ENCODE results near the gene HELT. TPM values are rescaled to one million over a fixed set of nuclear protein-coding genes. Genes with fewer than 3 reads are reported as not detected.

Gene HELT
- total and polyA plus RNA-seq, 10 of the 15 experiments (the other 5 are each of a cell fraction or from before 2014, with no cell fraction given): not detected

GRCh38 chr4:184969610-184970009 is 48.7 kb upstream of the HELT start:
- 26% methylated on average over 5 of the region's 5 CpGs for WGBS (ENCODE audit: insufficient coverage, insufficient replicate concordance, low lambda C conversion rate, missing lambda C conversion rate)
- Histone ChIP-seq H3K4me1 (ENCODE audit: control insufficient read depth, insufficient read depth, low read length) (no peaks in the 10 kb centered on the region), H3K27me3 (replicated peaks in 1 of 2; ENCODE audit: control insufficient read depth in 2 of 2, insufficient read depth in 2 of 2, low read length in 1 of 2) (no peaks in the 10 kb centered on the region), H3K4me2 (ENCODE audit: control insufficient read depth, insufficient read depth) (no peak overlapping the region), H3K4me3 (no peak overlapping the region), H3K36me3 (ENCODE audit: control insufficient read depth in 2 of 2, insufficient read depth in 2 of 2, low read length in 1 of 2) (no peaks in the 10 kb centered on the region), H3K9ac (ENCODE audit: control insufficient read depth, insufficient read depth, low read length) (no peak overlapping the region), H2AFZ (ENCODE audit: control insufficient read depth, low read depth, low read length) (no peak overlapping the region), H3K79me2 (ENCODE audit: control insufficient read depth, insufficient read depth, low read length) (no peaks in the 10 kb centered on the region), H3K9me3 (replicated peaks; ENCODE audit: control insufficient read depth, insufficient read depth, low read length) (no peaks in the 10 kb centered on the region; the same call in 2 of the 3 replicates), H4K20me1 (ENCODE audit: control insufficient read depth, insufficient read depth) (no peaks in the 10 kb centered on the region), H3K27ac (ENCODE audit: control insufficient read depth, insufficient read depth) (no peak overlapping the region)
- BruUV-seq (replicated peaks): no TSS peak
- CTCF ChIA-PET: no interaction called here
- DNase-seq (ENCODE audit: low read depth, low spot score) (no peak), ATAC-seq (no peak), FAIRE-seq (no peak)
- in situ Hi-C loops (cut with MboI): no loop called here
- RAD21 ChIA-PET (ENCODE audit: unreplicated experiment): no interaction called here
- TF ChIP-seq SREBF2 (IDR thresholded peaks at IDR 0.05; ENCODE audit: low read length) (no peak), ZSCAN29 (IDR thresholded peaks at IDR 0.05) (no peak), MLLT1 (IDR thresholded peaks at IDR 0.05) (no peak), BACH1 (IDR thresholded peaks at IDR 0.05; ENCODE audit: borderline replicate concordance) (no peak), MTA3 (IDR thresholded peaks at IDR 0.05; ENCODE audit: borderline replicate concordance, low read length) (no peak), SP1 (IDR thresholded peaks at IDR 0.05; ENCODE audit: low read depth, low read length) (no peak), DPF2 (IDR thresholded peaks at IDR 0.05) (no peak), EP300 (IDR thresholded peaks at IDR 0.05; ENCODE audit: borderline replicate concordance in 1 of 2, control insufficient read depth in 1 of 2, low read depth in 2 of 2, low read length in 2 of 2) (no peak), PKNOX1 (IDR thresholded peaks at IDR 0.05) (no peak), CREB1 (IDR thresholded peaks at IDR 0.05; ENCODE audit: low read depth) (no peak), ZNF24 (IDR thresholded peaks at IDR 0.05) (no peak), TBL1XR1 (IDR thresholded peaks at IDR 0.05; ENCODE audit: low read depth, low read length) (no peak), BCL11A (IDR thresholded peaks at IDR 0.05; ENCODE audit: low read depth, low read length) (no peak), BRCA1 (IDR thresholded peaks at IDR 0.05; ENCODE audit: low read depth, low read length) (no peak), JUNB (IDR thresholded peaks at IDR 0.05) (no peak), SMAD1 (IDR thresholded peaks at IDR 0.05; ENCODE audit: low read depth, partially characterized antibody) (no peak), BCL3 (IDR thresholded peaks at IDR 0.05; ENCODE audit: borderline replicate concordance, insufficient read depth, low read depth, low read length, poor library complexity, severe bottlenecking) (no peak)
- intact Hi-C loops (cut with micrococcal nuclease; ENCODE audit: unreplicated experiment): no loop called here
- SMC1A ChIA-PET (ENCODE audit: uncharacterized antibody, unreplicated experiment): no interaction called here
- POLR2A ChIA-PET: no interaction called here

Data from GM12878 (cell line).